ENCODE measurements around the gene TMEM109.

Gene TMEM109

GRCh38 chr11:60913793-60914632, at the start of gene TMEM109:
Gene TMEM109 (plus strand): TSS chr11:60914158. CDS start chr11:60919694, 5,536 bp downstream.
- DNase-seq, result peak; percentile 87 to 92

- no peak for DNase-seq
These were observed 49.0 kb upstream of the TMEM109 start for GRCh38 chr11:60864856-60865513.

DNA sequence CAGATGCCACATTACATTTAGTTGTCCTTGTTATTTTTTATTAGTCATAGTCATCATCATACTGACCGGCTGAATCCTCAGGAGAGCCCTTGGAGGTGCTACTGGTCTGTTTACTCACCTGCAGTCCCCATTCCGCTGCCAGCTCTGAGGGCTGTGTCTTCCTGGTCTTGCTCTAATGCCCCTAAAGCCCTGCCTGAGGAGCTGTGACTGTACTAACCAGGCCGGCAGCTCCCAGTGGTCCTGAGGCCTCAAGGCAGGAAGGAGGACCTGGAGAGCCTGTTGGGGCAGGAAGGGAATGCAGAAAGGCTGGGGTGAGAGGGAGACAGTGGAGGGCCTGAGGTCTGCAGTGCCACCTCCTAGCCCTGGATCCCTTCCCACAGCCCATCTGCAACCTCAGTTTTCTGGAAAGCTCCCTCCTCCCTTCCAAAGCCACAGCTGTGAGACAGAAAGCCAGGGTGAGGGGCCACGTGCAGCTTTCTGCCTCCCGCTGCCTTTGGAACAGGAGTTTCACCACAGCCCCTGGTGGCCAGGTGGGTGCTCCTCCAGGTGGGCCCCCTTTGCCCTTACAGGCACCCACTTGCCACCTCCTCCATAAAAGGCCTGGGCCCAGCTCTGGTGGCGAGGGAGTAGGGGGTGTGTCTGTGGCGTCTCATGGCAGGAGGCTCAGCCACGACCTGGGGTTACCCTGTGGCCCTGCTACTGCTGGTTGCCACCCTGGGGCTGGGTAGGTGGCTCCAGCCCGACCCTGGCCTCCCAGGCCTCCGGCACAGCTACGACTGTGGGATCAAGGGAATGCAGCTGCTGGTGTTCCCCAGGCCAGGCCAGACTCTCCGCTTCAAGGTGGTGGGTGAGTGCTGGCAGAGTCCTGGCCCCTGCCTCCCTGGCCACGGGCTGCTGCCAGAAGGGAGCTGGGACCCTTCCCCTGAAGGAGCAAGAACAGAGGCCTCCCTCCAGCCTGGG, 46.8 kb upstream of the TMEM109 start, which contains the start of gene ZP1:
ZP1 (plus strand) TSS at position 632 of the 960 bp plus-strand sequence; CDS start at position 652, 20 bp downstream.
- peak; percentile 8 to 46 for DNase-seq

DNA sequence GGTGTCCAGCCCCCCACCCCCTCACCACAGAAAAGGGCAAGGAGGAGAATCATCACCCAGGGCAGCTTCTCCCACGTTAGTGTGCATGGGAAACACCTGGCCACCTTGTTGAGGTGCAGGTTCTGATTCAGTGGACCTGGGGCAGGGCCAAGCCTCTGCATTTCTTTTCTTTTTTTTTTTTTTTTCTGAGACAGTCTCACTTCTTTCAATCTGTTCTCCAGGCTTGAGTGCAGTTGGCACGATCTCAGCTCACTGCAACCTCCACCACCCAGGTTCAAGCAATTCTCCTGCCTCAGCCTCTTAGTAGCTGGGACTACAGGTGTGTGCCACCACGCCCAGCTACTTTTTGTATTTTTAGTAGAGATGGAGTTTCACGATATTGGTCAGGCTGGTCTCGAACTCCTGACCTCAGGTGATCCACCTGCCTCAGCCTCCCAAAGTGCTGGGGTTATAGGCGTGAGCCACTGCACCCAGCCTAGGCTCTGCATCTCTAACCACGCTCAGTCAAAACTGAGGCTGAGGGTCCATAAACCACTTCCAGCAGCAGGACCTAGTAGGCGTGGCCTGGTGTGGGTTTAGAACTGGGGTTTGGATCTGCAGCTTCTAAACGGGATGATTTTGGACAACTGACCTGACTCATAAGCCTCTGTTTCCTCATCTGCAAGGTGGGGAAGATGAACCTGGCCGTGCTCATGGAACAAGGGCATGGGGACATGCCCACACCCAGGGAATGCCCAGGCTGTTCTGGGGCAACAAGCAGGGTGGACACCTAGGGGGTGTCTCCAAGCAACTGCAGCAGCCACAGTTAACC, 45.9 kb upstream of the TMEM109 start:
- DNase-seq, result no peak

DNA sequence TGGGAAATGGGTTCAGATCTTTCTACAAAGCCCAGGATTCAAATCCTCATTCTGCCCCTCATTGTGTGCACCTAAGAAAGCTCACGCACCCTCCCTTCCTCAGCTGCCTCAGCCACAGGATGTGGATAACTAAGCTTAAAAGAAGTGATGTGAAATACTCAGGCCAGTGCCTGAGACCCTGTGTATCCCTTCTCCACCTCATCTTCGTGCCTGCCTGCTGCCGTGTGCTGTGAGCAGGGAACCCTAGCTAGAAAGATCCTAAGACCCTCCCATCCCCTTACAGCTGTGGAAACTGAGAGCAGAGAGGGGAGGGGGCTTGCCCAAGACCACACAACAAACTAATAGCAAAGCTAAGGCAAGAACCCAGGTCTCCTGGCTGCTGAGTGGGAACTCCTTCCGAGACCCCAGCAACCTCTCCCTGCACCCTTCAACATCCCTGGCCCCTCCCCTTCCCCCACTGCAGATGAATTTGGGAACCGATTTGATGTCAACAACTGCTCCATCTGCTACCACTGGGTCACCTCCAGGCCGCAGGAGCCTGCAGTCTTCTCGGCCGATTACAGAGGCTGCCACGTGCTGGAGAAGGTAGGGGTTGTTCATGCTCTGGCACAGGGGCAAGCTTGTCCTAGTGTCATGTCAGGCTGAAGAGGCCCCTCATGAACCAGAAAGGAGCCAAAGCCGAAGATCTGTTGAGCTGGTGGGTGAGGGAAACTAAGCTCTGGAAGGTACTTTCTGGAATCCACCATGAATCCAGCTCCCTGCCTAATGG, 45.1 kb upstream of the TMEM109 start:
- no peak for DNase-seq

- no peak for DNase-seq
These were observed 44.5 kb upstream of the TMEM109 start for GRCh38 chr11:60869451-60869825.

- DNase-seq, result no peak
These were observed 43.7 kb upstream of the TMEM109 start for GRCh38 chr11:60870276-60870675.

DNA sequence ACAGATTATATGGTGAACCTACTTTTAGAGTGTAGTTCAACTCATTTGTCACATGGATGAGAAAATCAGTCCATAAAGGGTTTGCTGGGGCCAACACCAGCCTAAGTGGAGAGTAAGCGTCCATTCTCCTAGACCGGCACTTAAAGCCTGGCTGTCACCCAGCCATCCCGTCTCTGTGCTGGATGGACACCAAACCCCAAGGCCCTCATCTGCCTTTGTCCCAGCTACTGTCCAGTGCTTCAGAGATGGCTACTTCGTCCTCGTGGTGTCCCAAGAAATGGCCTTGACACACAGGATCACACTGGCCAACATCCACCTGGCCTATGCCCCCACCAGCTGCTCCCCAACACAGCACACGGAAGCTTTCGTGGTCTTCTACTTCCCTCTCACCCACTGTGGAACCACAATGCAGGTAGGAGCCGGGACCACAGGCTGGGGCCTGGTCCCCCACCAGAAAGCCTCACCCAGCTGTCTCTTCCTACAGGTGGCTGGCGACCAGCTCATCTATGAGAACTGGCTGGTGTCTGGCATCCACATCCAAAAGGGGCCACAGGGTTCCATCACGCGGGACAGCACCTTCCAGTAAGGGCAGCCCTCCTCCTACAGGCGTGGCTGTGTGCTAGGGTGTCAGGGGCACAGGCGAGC, 43.1 kb upstream of the TMEM109 start:
- DNase-seq, result no peak

GRCh38 chr11:60871378-60872061, 42.4 kb upstream of the TMEM109 start:
- no peak for DNase-seq

GRCh38 chr11:60872124-60872960, 41.6 kb upstream of the TMEM109 start:
- no peak for DNase-seq

GRCh38 chr11:60872961-60873524, 40.9 kb upstream of the TMEM109 start:
- DNase-seq, result no peak

DNA sequence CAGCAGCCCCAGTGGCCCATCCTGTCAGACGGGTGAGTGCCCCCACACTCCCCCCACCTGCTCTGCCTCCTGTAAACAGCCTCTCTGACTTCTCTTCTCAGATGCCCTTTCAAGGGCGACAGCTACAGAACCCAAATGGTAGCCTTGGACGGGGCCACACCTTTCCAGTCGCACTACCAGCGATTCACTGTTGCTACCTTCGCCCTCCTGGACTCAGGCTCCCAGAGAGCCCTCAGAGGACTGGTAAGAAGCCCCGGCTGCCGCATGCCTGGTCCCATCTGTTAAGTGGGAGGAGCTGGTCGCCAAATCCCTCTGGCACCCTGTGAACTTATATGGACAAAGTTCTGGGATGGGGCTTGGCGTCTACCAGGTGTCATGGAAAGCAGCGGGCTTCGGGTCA, 40.4 kb upstream of the TMEM109 start:
- DNase-seq, result no peak

GRCh38 chr11:60874421-60875365, 39.3 kb upstream of the TMEM109 start:
- no peak for DNase-seq

DNA sequence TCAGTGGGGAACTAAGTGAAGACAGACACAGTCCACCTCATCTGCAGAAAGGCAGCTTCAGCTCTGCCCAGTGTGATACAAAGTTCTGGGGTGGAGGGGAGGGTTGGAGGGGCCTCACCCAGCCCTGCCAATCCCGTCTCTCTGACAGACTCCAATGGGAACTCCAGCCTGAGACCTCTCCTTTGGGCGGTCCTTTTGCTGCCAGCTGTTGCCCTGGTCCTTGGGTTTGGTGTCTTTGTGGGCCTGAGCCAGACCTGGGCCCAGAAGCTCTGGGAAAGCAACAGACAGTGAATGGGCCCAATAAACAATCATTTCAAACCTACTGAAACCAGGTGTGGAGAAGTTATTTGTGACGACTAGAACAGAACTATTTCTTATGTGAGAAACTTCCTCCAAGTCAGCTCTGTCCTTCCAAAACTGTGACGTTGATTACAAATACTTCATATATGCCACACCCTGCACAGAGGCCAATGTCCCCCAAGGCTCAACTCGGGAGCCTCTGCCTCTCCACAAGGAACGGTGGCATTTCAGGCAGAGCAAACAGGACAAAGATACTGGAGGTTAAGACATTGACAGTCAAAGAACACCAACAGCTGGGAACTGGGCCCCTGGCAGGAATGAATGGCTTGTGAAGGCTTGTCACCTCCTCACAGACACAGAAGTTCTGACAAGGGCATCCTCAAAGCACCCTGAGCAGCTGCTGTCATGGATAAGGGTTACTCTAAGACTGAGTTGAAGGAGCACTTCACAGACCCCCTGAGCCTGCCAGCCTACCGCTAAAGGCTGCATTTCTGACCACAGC, 38.4 kb upstream of the TMEM109 start:
- DNase-seq, result no peak

- DNase-seq, result no peak
These were observed 37.8 kb upstream of the TMEM109 start for GRCh38 chr11:60876168-60876485.

DNA sequence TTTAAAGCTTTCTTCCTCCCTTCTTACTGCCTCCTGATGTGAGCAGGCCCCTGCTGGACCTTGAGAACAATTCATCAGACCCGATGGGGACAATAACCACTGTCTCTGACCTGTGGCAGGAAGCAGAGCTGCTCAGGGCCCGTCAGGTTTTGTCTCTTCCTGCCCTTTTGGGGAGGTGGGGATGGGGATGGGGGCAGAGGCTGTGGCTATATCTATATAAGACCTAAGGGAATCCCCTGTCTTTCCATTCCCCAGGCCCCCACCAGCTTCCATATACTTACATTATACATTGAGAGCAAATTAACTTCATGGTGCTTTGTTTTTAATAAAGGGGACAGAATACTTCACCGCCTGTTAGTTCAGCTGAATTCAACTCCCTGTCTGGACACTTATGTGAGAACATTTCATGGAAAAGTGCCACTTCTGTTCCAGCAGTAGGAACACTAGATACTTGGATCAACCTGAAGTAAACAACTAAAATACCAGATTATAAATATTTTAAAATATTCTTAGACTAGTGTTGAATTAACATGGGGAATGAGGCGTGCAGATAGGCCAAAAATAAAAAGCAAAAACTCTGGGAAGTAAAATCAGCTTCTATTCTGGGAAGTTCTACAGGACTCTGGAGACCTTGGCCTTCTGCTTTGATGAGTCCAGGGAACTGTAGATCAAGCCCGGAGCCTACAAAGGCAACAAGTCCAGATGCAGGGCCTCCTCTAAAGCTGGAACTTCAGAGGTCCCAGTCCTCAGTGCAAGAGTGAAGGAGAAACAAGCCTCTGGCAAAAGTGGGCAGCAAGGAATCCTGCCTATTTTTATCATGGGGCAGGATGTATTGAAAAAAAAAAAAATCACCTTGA, 35.5 kb upstream of the TMEM109 start:
- no peak for DNase-seq

Data from NCI-H1930 (cell line).